ENCODE measurements around the gene CD300LG.

The CD300LG gene

DNA sequence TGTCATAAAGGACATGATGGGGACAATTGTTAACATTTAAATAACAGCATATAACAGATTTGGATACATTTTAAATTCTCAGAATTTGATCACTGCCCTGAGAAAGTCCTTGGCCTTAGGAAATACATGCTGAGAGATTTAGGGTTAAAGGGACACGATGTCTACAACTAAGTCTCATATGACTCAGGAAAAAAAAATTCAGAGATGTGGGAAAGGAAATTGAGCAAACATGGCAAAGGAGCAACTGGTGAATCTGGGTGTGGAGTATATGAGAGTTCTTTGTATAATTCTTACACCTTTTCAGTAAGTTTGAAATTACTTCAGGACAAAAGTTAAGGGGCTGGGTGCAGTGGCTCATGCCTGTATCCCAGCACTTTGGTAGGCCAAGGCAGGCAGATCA is 32.3 kb upstream of the CD300LG start:
- H3K4me3 Mint-ChIP-seq = no peak overlapping the region
- CTCF ChIA-PET = no interaction called here
- peaks cover 29% of the 10 kb centered on the region for H3K27me3 Mint-ChIP-seq
- no peaks in the 10 kb centered on the region for H3K9me3 Mint-ChIP-seq
- no peaks in the 10 kb centered on the region for H3K36me3 Mint-ChIP-seq
- no peak overlapping the region for H3K27ac Mint-ChIP-seq
- H3K4me1 Mint-ChIP-seq = no peaks in the 10 kb centered on the region
- DNase-seq = no peak

DNA sequence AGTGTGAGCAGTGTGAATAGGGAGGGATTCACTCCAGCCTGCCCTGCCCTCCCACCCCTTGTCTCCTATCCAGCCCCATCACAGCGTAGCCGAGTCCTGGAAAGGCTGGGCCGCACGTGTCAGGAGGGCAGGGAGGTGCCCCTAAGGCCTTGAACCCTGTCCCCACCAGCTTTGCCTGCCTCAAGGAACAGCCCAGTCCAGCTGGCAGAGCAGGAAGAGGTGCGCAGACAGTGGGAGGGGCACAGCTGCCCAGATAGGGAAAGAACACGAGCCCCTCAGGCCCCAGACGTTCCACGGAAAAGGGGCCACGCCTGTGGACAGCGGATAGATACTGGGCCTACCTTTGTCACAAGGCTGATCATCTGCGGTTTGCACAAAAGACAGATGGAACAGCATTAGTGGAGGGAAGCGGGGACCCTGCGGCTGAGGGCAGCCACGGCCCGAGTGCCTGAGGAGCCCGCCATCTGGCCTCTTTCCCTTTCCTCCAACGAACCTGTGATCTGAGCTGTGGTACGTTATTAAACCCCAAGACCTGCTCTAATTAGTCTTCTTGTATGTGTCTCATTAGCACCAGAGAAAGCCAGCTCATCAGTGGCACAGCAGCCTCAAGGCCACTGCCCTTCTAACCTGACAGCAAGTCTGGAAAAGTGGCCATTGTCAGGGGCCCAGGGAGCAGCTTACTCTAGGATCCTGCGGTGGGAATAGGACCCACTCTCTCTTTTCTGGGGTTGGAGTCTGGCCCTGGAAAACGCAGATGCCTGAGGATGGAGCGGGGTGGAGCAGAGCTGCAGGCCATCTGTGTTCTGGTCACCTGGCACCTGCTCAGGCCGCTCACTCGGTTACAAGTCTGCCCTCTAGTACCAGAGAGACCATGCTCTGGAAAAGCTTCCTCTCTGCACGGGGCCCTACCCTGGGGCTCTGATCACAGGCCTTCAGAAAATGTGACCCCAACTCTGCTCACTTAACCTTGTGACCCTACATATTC is 30.3 kb upstream of the CD300LG start:
- Mint-ChIP-seq H3K9me3 (no peaks in the 10 kb centered on the region), H3K36me3 (no peaks in the 10 kb centered on the region), H3K4me1 (no peaks in the 10 kb centered on the region), H3K4me3 (no peak overlapping the region), H3K27ac (no peak overlapping the region), H3K27me3 (peaks cover 20% of the 10 kb centered on the region)
- CTCF ChIA-PET = interaction anchor here (0.6 to 1.2 kb wide), 2 partner anchors 30 to 62 kb away, joined by 3 to 5 read pairs; no protein-coding TSS in a partner anchor
- no peak for DNase-seq

DNA sequence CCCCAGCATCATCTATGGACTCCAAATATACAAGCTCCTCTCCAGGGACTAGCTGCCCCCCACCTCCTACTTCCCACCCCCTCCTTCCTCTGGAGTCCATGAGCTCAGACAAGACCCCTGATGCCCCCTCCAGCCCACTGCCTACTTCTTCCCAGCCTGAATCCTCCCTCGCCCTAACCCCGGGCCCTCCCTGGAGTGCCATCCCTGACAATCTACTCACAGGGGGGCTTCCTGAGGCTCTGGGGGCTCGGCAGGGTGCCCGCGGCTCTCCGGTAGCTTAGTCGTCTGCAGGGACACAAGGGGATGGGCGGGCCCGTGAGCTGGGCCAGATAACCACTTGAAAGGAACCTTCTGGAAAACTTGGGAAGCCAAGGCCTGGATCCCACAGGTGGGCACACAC is 29.1 kb upstream of the CD300LG start:
- H3K27me3 Mint-ChIP-seq = peaks cover 13% of the 10 kb centered on the region
- no peaks in the 10 kb centered on the region for H3K4me1 Mint-ChIP-seq
- H3K27ac Mint-ChIP-seq = no peak overlapping the region
- CTCF ChIA-PET = interaction anchor here (0.6 to 1.2 kb wide), 2 partner anchors 28 to 176 kb away, joined by 4 to 5 read pairs; no protein-coding TSS in a partner anchor
- H3K4me3 Mint-ChIP-seq = no peak overlapping the region
- no peaks in the 10 kb centered on the region for H3K9me3 Mint-ChIP-seq
- no peak for DNase-seq
- no peaks in the 10 kb centered on the region for H3K36me3 Mint-ChIP-seq

DNA sequence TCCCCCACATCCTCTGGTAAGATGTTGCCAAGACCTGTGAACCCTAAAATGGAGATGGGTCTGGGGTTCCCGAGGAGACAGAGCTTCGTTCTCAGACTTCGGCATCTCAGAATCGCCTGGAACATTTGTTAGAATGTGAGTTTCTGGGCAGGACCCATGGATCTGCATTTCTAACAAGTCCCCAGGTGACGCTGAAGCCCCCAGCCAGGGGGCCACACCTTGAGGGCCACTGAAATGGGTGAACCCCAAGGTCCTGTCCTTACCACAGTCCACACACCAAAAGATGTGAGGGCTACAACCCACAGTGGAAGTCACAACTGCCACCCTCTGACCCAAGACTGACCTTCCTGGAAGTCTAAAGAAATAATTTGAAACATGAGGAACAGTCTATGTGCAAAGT is 28.0 kb upstream of the CD300LG start:
- Mint-ChIP-seq H3K36me3 (no peaks in the 10 kb centered on the region), H3K9me3 (no peaks in the 10 kb centered on the region)
- CTCF ChIA-PET = no interaction called here

DNA sequence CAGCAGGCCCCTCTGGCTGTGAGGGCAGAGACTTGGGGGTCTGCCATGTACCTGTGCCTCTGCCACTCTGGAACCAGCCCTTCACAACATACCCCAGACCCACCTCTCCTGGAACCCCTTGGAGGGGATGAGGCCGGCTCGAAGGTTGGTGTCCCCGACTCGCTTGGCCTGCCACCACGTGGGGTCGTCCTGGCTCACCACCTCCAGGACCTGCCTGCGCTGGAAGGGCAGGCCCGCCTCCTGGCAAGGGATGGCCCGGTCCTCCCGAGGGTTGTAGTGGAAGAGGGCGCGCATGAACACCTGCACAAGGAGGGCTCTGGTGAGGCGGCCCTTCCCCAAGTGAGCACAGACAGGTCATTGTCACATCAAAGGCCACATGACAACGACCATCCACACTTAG is 26.2 kb upstream of the CD300LG start:
- CTCF ChIA-PET = no interaction called here
- H3K27me3 Mint-ChIP-seq = peaks cover 6% of the 10 kb centered on the region
- H3K36me3 Mint-ChIP-seq = no peaks in the 10 kb centered on the region
- no peak for DNase-seq
- H3K27ac Mint-ChIP-seq = no peak overlapping the region
- H3K4me3 Mint-ChIP-seq = no peak overlapping the region
- no peaks in the 10 kb centered on the region for H3K9me3 Mint-ChIP-seq
- no peaks in the 10 kb centered on the region for H3K4me1 Mint-ChIP-seq

More for the DNA sequence above, 28.0 kb upstream of the CD300LG start:
- Mint-ChIP-seq H3K4me1 (no peaks in the 10 kb centered on the region), H3K27me3 (peaks cover 1% of the 10 kb centered on the region), H3K27ac (no peak overlapping the region), H3K4me3 (no peak overlapping the region)
- no peak for DNase-seq

DNA sequence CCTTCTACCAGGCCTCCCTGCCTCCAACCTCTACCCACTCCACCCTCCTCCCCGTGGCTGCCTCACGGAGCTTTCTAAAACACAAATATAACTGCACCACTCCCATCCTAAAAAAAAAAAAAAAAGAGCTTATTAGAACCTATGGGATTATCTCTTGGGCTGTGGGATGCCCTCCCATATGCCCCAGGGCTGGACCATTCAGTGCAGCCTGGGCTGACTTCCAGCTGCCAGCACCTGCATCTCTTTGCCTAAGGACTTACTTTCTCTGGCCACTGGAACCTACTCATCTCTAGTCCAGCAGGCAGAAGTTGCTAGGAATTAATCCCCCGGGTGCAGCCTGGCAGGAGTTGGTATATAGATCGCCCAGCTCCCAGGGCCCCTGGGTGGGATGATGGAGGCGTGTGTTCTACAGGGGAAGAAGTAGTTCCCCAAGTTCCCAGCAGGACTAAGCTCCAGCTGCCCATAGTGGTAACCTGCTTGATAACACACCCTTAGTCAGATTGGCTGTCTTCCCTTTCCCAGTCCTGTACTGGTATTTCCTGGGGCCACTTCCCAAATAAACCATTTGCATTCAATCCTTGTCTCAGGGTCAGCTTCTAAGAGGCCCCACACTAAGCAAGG is 24.3 kb upstream of the CD300LG start:
- no peaks in the 10 kb centered on the region for H3K36me3 Mint-ChIP-seq

DNA sequence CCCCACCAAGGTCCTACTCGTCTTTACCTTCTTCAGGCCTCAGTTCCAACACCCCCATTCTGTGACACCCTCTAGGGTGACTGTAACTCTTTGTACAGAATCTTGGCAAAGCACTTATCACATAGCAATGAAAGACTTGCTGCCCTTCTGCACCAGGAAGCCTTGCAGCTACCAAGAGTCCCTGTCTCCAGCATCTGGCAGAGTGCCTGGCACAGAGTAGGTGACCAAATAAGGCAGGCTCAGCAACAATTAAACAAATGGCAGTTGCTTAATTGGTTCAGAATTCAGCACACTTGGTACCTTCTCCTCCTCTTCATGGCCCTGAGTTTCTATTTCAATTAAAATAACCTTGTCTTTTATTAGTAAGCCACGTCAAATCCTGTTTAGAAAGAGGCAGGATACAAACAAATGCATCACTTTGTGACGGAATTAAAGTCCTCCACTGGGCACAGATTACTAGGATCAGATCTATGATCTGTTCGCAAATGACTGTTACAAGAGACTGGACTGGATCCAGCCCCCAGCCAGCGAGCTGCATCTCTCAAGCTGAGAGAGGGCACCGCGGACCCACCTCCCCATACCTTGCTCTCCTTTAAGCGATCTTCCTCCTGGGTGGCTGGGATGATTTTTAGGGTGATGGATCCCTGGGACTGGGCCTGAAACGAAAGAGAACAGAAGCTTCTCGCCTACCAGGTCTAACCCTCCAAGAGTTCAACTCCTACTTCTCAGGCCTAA is 23.5 kb upstream of the CD300LG start:
- Mint-ChIP-seq H3K27ac (no peak overlapping the region), H3K4me3 (no peak overlapping the region), H3K4me1 (no peaks in the 10 kb centered on the region), H3K27me3 (peaks cover 6% of the 10 kb centered on the region), H3K9me3 (no peaks in the 10 kb centered on the region), H3K36me3 (no peaks in the 10 kb centered on the region)
- CTCF ChIA-PET = no interaction called here
- no peak for DNase-seq

More for the DNA sequence above, 24.3 kb upstream of the CD300LG start:
- CTCF ChIA-PET = no interaction called here
- DNase-seq = no peak
- no peaks in the 10 kb centered on the region for H3K9me3 Mint-ChIP-seq
- peaks cover 6% of the 10 kb centered on the region for H3K27me3 Mint-ChIP-seq
- H3K27ac Mint-ChIP-seq = no peak overlapping the region
- no peaks in the 10 kb centered on the region for H3K4me1 Mint-ChIP-seq
- H3K4me3 Mint-ChIP-seq = no peak overlapping the region

DNA sequence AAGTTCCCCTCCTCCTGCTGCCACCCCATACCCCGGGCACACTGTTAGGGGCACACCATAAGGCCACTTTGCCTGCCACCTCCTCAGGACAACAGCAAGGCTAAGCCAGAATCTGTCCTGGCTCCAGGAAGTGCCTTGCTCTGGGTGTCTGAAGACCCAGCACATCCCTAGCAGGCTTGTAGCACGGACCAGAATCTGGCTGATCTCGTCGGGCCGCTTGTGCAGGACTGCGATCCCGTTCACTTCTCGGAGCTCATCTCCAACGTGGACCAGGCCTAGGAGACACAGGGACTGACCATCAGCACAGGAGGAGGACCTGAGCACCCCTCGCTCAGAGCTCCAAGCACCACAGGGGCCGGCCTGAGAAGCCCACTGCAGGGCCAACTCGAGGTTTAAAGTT is 21.4 kb upstream of the CD300LG start:
- Mint-ChIP-seq H3K4me1 (no peaks in the 10 kb centered on the region), H3K9me3 (no peaks in the 10 kb centered on the region), H3K36me3 (no peaks in the 10 kb centered on the region), H3K27me3 (peaks cover 18% of the 10 kb centered on the region), H3K27ac (no peak overlapping the region), H3K4me3 (no peak overlapping the region)
- no peak for DNase-seq
- CTCF ChIA-PET = interaction anchor here (1.4 kb wide), 1 partner anchor 21 kb away, joined by 4 read pairs; no protein-coding TSS in a partner anchor

DNA sequence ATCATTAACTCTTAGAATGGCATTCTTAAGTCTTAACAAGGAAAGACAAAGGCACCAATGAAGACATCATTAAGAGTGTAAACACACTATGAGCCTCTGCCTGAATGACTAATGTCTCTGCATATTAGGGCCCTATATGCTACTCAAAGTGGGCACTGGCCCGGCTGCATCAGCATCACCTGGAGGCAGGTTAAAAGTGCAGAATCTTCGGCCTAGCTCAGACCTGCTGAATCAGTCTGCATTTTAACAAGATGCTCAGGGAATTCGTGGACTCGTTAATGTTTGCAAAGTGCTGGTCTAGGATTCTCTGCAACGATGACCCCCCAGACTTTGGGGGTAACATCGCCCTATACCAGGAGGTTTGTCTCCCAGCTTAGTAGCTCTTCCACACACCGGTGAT is 20.8 kb upstream of the CD300LG start:
- CTCF ChIA-PET = interaction anchor here (0.6 to 1.4 kb wide), 2 partner anchors 20 to 52 kb away, joined by 3 to 4 read pairs; no protein-coding TSS in a partner anchor
- Mint-ChIP-seq H3K4me1 (no peaks in the 10 kb centered on the region), H3K27me3 (peaks cover 25% of the 10 kb centered on the region), H3K27ac (no peak overlapping the region), H3K9me3 (no peaks in the 10 kb centered on the region), H3K36me3 (no peaks in the 10 kb centered on the region), H3K4me3 (no peak overlapping the region)
- DNase-seq = no peak

DNA sequence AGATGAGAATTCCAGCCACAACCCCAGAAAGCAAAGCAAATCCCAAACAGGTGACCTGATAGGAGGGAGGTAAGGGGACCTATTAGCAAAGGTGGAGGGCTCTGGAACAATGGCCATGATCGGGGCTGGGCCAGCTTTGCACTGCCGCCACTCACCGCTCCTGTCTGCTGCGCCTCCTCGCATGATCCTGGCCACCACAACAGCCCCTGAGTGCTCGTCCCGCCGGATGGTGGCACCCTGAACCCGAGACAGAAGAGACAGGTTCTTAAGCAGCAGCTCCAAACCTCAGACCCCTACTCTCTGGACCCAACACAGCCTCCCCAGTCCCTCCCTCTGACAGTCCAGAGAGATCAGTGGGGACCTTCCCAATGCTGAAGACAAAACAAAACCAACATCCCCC is 19.4 kb upstream of the CD300LG start:
- H3K36me3 Mint-ChIP-seq = no peaks in the 10 kb centered on the region
- DNase-seq = no peak
- H3K9me3 Mint-ChIP-seq = no peaks in the 10 kb centered on the region
- H3K27me3 Mint-ChIP-seq = peaks cover 39% of the 10 kb centered on the region
- CTCF ChIA-PET = no interaction called here
- no peak overlapping the region for H3K4me3 Mint-ChIP-seq
- peaks cover 6% of the 10 kb centered on the region for H3K4me1 Mint-ChIP-seq
- H3K27ac Mint-ChIP-seq = no peak overlapping the region

DNA sequence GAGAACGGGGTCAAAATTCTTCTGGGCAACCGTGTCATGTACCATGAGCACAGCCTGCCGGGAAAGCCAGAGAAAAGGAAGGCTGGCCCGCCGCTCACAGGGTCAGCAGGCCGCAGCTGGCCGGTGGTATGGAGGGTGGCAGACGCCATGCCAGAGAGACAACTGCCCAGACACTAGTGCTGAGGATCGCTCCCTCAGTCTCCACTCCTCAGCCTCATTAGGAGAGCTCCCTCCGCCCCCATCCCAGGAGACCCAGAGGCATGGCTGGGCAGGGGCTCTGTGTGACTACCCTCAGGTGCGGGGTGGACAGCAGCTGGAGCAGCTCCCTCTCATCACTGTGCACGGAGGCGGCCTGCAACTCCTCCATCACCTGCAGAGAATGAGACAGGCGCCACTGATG is 17.2 kb upstream of the CD300LG start:
- H3K27ac Mint-ChIP-seq = no peak overlapping the region
- peaks cover 58% of the 10 kb centered on the region for H3K27me3 Mint-ChIP-seq
- no peaks in the 10 kb centered on the region for H3K36me3 Mint-ChIP-seq
- peaks cover 14% of the 10 kb centered on the region for H3K4me1 Mint-ChIP-seq
- H3K4me3 Mint-ChIP-seq = no peak overlapping the region
- peaks cover 4% of the 10 kb centered on the region for H3K9me3 Mint-ChIP-seq
- CTCF ChIA-PET = no interaction called here
- DNase-seq = no peak

DNA sequence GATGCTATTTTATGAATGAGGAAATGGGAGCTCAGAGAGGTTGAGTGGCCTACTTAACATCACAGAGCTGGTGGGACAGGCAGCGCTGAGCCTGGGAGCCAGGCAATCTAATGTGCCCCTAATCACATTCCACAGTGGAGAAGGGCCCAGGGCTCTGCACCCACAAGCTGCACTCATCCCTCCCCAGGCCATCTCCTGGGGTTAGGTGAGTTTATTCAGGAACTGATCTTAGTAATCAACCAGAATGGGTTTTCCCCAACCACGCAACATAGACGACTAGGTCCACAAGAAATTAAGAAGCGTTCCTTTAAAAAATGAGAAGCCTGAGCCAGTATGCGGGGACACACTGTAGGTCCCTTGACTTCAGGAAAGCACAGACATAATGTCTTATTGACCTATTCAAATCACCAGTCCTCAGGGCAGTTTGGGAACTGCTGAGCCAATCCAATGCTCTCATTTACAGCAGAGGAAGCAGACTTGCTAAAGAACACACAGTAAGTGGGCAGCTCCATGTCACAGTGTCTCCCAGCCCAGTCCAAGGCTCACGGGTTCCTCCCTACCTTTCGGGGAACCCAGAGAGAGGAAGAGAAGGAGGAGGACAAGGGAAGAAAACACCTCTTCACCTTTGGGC is 16.4 kb upstream of the CD300LG start:
- H3K27ac Mint-ChIP-seq = no peak overlapping the region
- H3K27me3 Mint-ChIP-seq = peaks cover 61% of the 10 kb centered on the region
- CTCF ChIA-PET = interaction anchor here (2.0 kb wide), 1 partner anchor 16 kb away, joined by 7 read pairs; no protein-coding TSS in a partner anchor
- no peak for DNase-seq
- H3K9me3 Mint-ChIP-seq = peaks cover 4% of the 10 kb centered on the region
- no peak overlapping the region for H3K4me3 Mint-ChIP-seq
- H3K4me1 Mint-ChIP-seq = peaks cover 14% of the 10 kb centered on the region
- no peaks in the 10 kb centered on the region for H3K36me3 Mint-ChIP-seq

DNA sequence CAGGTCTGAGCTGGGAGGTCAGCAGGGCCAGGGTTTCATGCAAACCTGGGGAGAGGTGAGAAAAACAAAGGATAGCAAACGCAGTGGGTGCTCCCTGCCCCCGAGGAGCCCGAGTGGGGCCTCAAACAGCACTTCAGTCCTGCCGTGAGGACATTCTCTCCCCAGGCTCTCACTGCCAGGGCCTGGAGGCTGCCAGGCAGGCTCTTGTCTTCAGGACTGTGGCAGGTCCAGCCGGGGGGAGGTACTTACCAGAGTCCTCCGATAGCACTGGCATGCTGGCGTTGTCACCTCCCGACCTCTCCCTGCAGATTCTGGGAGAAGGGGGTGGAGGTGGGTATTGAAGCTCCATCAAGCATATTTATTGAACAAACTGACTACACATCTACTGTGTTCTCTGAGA is 15.3 kb upstream of the CD300LG start:
- Mint-ChIP-seq H3K4me1 (peaks cover 14% of the 10 kb centered on the region), H3K27ac (no peak overlapping the region), H3K27me3 (peaks cover 70% of the 10 kb centered on the region), H3K36me3 (no peaks in the 10 kb centered on the region), H3K9me3 (peaks cover 4% of the 10 kb centered on the region), H3K4me3 (peak overlapping the region; percentile 66)
- CTCF ChIA-PET = interaction anchor here (2.0 kb wide), 1 partner anchor 15 kb away, joined by 7 read pairs; no protein-coding TSS in a partner anchor
- DNase-seq = no peak

Measured in activated naive CD4-positive, alpha-beta T cell treated with anti-CD3 and anti-CD28 coated beads, Interleukin-2, amount 10 ng/mL, durations not matched to agents 7 days and 5 days (primary cell).